Body of pancreas (tissue), 4 donors: ENCODE measurements around the gene AUTS2.

Source experiments
- POLR2A ChIP-seq, 3 donors: fragments of 450-650 bp; IDR thresholded peaks; one replicate each; pipeline ENCODE4 v1.6.1; 2016; ENCODE audit warnings: antibody characterized with exemption in 3 of 3, mild to moderate bottlenecking in 2 of 3
- TF ChIP-seq, protein P1 (sequence below), 7 experiments: fragments of 450-650 bp in 4 of 7; fragments of 200-600 bp in 3 of 7; sonication (generic) in 3 of 7; IDR thresholded peaks; one replicate each; pipeline ENCODE4 v1.5.1; 2016 to 2019; ENCODE audit warnings: antibody characterized with exemption in 7 of 7

- TF ChIP-seq, protein P1, sequence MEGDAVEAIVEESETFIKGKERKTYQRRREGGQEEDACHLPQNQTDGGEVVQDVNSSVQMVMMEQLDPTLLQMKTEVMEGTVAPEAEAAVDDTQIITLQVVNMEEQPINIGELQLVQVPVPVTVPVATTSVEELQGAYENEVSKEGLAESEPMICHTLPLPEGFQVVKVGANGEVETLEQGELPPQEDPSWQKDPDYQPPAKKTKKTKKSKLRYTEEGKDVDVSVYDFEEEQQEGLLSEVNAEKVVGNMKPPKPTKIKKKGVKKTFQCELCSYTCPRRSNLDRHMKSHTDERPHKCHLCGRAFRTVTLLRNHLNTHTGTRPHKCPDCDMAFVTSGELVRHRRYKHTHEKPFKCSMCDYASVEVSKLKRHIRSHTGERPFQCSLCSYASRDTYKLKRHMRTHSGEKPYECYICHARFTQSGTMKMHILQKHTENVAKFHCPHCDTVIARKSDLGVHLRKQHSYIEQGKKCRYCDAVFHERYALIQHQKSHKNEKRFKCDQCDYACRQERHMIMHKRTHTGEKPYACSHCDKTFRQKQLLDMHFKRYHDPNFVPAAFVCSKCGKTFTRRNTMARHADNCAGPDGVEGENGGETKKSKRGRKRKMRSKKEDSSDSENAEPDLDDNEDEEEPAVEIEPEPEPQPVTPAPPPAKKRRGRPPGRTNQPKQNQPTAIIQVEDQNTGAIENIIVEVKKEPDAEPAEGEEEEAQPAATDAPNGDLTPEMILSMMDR (IDR thresholded peaks at IDR 0.05) = no peak
- TF ChIP-seq POLR2A (IDR thresholded peaks at IDR 0.05) = no peak
Observed at GRCh38 chr7:70242826-70243225, 644.6 kb downstream of the AUTS2 start.
